ENCODE data around the gene PTPRC. TPM values are rescaled to one million over a fixed set of nuclear protein-coding genes. Genes with fewer than 3 reads are reported as not detected.
A peak's percentile ranks its signal among the peaks of the same experiment; 100 is the strongest.

Gene PTPRC
- total RNA-seq, 1 experiment from 2014 or later: 1.4 TPM

- no peak for ATAC-seq
- Histone ChIP-seq H3K27me3 (ENCODE audit: control insufficient read depth, insufficient read depth, low read length) (no peaks in the 10 kb centered on the region), H3K9me3 (ENCODE audit: control insufficient read depth, insufficient read depth, low read depth, low read length) (no peaks in the 10 kb centered on the region), H3K4me1 (ENCODE audit: control insufficient read depth, insufficient read depth, low read length) (peaks cover 8% of the 10 kb centered on the region), H3K36me3 (ENCODE audit: control insufficient read depth, insufficient read depth, low read length) (no peaks in the 10 kb centered on the region), H3K27ac (ENCODE audit: low read length) (peak overlapping the region; percentile 48; the same call in 1 of the 2 replicates), H3K4me3 (ENCODE audit: low read depth in 2 of 2, low read length in 2 of 2) (no peak overlapping the region)
- intact Hi-C loops (cut with micrococcal nuclease; ENCODE audit: unreplicated experiment): loop anchor here (10.0 kb wide), 4 partner anchors 521 to 1161 kb away; no protein-coding TSS in a partner anchor
- BruUV-seq (replicated peaks): no TSS peak
- POLR2A ChIA-PET: interaction anchor here (0.5 kb wide), 1 partner anchor 708 kb away, joined by 4 read pairs; no protein-coding TSS in a partner anchor
- in situ Hi-C loops (cut with HindIII; ENCODE audit: low pct_unique_long_range_greater_than_20kb, low sequenced_read_pairs): no loop called here
- CTCF ChIA-PET: interaction anchor here (1.0 to 1.1 kb wide), 2 partner anchors 218 to 1071 kb away, joined by 3 read pairs; no protein-coding TSS in a partner anchor
- TF ChIP-seq POLR2AphosphoS5 (IDR thresholded peaks at IDR 0.05; ENCODE audit: low read depth, low read length): no peak
- peak; percentile 24; the same call in 1 of the 2 replicates for TF ChIP-seq CTCF (IDR thresholded peaks at IDR 0.05)
- no peak for DNase-seq (ENCODE audit: low read depth, low spot score)
Measured at GRCh38 chr1:198686069-198686728, 47.4 kb downstream of the PTPRC start.

- DNase-seq (ENCODE audit: low read depth, low spot score) (no peak), ATAC-seq (no peak)
- ChIA-PET POLR2A (no interaction called here), CTCF (no interaction called here)
- intact Hi-C loops (cut with micrococcal nuclease; ENCODE audit: unreplicated experiment): loop anchor here (10.0 kb wide), 4 partner anchors 523 to 1163 kb away; no protein-coding TSS in a partner anchor
- Histone ChIP-seq H3K27ac (ENCODE audit: low read length) (no peak overlapping the region), H3K4me1 (ENCODE audit: control insufficient read depth, insufficient read depth, low read length) (no peaks in the 10 kb centered on the region), H3K36me3 (ENCODE audit: control insufficient read depth, insufficient read depth, low read length) (no peaks in the 10 kb centered on the region), H3K27me3 (ENCODE audit: control insufficient read depth, insufficient read depth, low read length) (no peaks in the 10 kb centered on the region), H3K4me3 (ENCODE audit: low read depth in 2 of 2, low read length in 2 of 2) (no peak overlapping the region), H3K9me3 (ENCODE audit: control insufficient read depth, insufficient read depth, low read depth, low read length) (no peaks in the 10 kb centered on the region)
- BruUV-seq (replicated peaks): no TSS peak
- TF ChIP-seq SIN3A (IDR thresholded peaks at IDR 0.05; ENCODE audit: borderline replicate concordance, insufficient read depth, low read depth, low read length) (no peak), REST (IDR thresholded peaks at IDR 0.05; ENCODE audit: insufficient read depth in 1 of 2, low read depth in 2 of 2, low read length in 1 of 2) (no peak), TCF7L2 (IDR thresholded peaks at IDR 0.05; ENCODE audit: low read depth, low read length) (no peak), CTCF (IDR thresholded peaks at IDR 0.05) (no peak), POLR2AphosphoS5 (IDR thresholded peaks at IDR 0.05; ENCODE audit: low read depth, low read length) (no peak)
- in situ Hi-C loops (cut with HindIII; ENCODE audit: low pct_unique_long_range_greater_than_20kb, low sequenced_read_pairs): no loop called here
Measured at GRCh38 chr1:198687429-198687828, 48.6 kb downstream of the PTPRC start.
